Kidney glomerular epithelial cell (primary cell): ENCODE data around the gene TENT5C.
A peak's percentile ranks its signal among the peaks of the same experiment; 100 is the strongest.

Source experiments
- DNase-seq: peaks from one replicate; lab custom pipeline; 2025; lab: John Stamatoyannopoulos, UW

The TENT5C gene

DNA sequence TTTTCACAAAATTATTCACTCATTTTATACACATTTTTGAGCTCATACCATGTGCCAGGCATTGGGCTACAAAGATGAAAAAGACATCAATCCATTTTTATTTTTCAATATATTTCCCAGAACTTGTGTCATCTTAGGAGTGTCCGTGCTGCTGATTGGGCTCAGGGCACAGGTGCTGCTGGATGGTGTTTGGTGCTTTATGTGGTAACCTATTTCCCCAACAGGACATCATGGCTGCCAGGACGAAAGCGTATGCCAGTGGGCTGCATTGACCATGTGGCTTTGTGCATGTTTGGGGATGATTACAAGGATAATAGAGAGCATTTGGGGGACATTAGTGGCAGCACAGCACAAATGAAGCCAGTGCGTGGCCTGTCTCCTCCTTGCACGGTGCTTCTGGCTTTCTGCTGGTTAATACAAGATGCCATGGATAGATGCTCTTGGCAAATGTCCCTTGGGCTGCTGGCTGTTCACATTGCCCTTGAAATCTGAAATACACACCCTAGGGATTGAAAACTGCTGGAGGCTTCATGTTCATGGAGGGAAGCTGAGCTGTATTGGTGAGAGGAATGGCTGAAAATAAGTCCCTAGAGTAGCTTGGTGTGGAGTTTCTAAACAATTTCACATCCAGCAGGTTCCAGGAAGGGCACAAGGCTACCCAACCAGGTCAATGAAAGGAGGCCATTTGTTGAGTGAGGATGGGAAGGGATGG, 52.3 kb downstream of the TENT5C start:
- DNase-seq = no peak

DNA sequence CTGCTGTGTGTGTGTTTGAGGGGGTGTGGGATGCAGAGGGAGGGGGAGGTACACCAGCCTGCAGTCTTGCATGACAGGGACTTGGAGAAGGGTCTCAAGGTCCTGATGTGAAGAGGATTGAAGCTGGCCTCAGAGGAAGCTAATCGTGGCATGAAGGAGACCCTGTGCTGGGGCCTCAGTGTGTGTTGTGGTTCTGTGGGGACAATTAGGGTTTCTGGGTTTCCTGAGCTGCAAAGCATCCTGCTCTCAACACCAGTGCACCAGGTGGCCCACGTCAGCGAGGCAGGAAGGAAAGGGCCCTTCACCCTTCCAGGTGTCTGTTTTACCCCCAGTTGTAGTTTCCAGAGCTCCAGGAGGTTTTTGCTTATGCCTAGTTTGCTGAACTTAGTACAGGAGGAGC, 52.8 kb downstream of the TENT5C start:
- no peak for DNase-seq

- no peak for DNase-seq
These were observed 53.9 kb downstream of the TENT5C start for GRCh38 chr1:117659550-117660270.

DNA sequence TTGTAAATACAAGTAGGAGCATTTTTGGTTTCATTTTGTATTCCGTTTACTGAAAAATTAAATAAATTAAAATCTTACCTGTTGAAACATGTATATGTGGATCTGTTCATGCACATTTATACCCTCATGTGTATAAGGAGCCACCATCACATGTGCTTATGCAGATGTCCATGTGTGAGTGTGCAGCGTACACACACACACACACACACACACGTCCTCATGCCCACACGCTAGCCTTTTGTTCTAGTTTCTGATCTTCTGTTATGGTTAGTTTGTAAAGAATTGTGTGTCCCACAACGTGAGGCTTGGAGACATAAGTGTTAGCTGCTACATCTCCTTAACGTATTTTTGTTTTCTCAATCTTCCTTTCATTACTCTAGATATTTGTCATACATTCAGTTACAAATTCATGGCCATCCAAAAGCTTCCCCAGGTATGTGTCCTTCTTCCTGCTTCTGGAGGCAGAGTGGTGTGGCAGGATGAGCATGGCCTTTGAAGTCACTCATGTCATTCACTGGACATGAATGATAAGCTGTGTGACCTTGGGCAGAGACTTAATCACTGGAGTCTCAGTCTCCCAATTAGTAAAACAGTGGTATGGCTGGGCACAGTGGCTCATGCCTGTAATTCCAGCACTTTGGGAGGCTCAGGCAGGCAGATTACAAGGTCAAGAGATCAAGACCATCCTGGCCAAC, 54.6 kb downstream of the TENT5C start:
- DNase-seq = no peak

- DNase-seq = no peak
These were observed 55.2 kb downstream of the TENT5C start for GRCh38 chr1:117661027-117661426.

DNA sequence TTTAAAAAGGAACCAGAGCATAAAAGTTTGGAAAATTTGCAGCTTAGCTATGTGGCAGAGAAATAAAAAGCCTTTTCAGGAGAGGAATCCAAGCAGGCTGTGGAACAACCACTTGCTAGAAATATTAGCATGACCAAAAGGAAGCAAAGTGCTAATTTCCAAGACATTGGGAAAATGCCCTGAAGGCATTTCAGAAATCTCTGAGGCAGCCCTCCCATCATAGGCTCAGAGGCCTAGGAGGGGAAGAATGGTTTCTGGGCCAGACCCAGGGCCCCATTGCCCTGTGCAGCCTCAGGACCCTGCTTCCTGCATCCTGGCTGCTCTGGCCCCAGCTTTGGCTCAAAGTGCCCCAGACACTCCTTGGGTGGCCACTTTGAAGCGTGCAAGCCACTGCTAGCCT, 56.8 kb downstream of the TENT5C start:
- DNase-seq = no peak

DNA sequence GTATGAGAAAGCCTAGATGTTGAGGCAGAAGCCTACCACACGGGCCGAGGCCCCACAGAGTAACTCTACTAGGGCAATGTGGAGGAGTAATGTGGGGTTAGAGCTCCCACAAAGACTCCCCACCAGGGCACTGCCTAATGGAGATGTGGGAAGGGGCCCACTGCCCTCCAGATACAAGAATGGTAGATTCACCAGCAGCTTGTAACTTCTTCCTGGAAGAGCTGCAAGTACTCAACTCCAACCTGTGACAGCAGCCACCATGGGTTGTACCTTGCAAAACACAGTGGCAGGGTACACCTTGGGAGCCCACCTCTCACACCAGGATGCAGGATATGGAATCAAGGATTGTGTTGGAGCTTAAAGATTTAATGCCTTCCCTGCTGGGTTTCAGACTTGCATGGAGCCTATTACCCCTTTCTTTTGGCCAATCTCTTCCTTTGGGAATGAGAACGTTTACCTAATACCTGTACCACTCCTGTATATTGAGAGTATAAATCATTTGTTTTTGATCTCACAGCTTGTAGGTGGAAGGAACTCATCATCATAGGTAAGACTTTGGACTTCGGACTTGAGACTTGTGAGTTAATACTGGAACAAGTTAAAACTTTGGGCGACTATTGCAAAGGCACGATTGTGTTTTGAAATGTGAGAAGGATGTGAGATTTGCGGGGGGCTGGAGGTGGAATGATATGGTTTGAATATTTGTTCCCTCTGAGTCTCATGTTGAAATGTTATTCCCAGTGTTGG, 57.5 kb downstream of the TENT5C start:
- DNase-seq = no peak

DNA sequence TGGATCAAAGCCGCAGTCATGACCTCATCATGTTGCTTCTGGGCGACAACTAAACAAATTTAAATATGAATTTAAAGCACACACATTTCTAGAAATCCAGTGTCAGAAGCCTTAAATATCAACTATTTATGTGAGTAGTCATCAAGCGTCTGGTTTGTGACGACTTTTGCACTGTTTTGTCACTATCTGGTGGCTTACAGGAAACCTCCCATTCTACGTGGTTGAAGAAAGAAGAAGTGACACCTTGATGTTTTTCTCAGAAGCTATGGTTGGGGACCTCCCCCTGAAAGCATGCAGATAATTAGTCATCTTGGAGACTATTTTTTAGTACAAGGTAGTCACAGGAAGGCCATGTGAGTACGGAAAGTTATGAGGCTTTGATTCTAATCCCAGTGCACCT, 58.5 kb downstream of the TENT5C start:
- no peak for DNase-seq

- DNase-seq = no peak
These were observed 59.9 kb downstream of the TENT5C start for GRCh38 chr1:117665556-117666270.

- DNase-seq = no peak
These were observed 63.7 kb downstream of the TENT5C start for GRCh38 chr1:117669572-117669971.

DNA sequence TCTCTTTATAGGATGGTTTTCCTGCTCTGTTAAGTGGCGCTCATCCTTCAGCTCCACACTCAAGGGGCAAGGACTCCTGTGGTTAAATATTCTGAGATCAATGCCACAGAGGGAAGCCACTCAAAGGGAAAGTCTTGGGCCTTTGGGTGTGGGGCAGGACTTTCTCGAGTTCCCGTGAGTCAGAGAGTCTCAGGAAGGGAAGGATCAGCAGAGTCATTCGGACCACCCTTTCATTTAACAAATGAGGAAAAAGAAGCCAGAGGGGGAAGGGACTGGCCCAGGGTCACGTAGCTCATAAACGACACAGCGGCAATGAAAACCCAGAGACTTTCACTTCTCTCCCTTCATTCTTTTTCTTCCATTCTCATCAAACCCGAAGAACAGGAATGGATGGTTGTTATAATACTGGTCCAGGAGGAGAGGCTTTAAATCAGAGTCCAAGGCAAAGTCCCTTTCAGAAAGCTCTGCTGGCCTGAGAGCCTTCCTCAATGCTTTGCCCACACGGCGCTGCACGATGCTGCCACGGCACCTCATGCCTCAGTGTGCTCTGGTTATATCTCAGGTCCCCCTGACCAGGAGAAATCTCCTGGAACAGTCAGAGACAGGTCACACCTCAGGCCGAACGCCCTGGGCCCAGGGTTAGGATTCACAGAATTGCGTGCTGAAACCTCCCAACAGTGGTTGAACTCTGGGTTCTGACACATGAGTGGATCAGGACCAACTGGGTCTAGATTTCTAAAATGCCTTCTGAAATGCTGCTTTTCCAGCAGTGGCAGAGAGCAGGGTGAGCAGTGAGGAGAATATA, 65.3 kb downstream of the TENT5C start:
- DNase-seq = no peak

- DNase-seq = no peak
These were observed 66.1 kb downstream of the TENT5C start for GRCh38 chr1:117671781-117672501.

- no peak for DNase-seq
These were observed 66.9 kb downstream of the TENT5C start for GRCh38 chr1:117672756-117673155.

DNA sequence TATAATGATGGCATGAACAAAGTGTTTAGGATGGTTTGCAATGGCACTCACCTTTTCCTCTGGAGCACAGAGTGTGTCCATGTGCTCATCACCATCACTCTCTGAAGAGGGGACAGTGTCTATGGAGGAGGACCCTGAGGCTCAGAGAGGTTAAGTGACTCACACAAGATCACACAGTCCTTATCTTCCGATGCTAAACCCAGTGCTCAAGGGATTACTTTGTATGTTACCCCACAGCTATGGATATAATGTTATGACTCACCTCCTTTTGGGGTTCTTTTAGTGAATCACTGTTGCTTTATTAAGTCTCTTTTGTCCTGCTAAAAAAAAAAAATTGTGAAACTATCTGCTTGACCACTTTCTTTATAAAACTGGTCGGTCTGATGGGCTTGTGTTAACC, 67.6 kb downstream of the TENT5C start:
- DNase-seq = peak; percentile 5

DNA sequence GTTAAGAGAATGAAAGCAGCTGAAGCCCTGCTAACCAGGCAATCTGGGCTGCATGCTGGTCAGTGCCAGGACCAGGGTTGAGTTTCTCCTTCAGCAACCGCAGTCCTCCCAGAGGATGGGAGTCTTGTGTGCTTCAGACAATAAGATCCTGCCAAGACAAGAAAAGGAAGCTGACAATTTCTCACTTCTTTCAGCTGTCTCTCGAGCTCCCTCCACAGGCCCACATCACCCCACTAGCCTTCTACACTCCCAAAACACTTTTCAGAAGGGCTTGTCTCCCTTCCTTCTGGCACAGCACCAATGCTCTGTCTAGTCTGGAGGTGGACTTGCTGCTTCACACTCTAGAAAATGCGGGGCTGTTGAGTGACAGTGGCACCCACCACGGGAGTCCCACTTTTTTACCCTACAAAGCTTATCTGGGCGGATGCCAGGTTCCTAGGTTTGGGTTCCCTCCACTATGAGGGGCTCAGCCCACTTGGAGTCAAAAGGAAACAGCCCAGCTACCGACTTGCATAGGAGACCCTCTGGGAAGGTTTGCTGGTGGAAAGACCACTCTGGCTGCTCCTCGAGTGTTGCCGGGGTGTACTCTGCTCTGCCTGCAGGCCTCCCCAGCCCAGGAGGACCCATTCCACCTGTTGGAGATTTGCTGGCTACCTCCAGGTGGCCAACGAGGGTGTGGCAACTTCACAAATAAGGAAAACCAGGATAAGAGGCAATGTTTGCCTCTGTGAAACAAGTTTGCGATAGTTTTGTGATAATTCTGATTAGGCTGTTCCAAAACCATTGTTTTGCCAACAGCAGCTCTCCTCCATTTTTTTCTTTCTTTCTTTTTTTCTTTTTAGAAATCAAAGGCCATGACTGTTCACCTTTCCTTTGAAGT, 68.9 kb downstream of the TENT5C start:
- DNase-seq = no peak

DNA sequence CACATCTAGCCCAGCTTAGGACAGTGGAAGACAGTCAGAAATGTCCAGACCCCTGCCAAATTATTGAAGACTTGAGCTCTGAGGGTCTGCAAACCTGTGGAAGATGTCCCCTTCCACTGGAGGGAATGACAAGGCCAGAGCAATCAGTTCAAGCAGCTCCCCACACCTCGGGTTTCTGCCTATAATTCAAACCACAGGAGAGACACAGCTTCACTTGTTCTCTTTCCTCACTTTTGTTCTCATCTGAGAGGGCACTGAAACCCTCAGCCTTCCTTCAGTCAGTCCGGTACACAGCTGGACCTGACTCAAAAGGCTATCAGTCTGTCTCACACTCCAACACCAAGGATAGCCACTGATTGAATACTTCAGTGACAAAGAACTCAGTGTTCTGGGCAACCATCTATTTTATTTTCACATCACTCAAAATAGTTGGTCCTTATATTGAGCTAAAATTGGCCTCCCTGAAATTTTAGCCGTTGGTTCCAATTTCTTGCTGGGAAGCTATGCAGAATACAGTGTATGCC, 70.1 kb downstream of the TENT5C start:
- DNase-seq = no peak

GRCh38 chr1:117676615-117677130, 70.8 kb downstream of the TENT5C start:
- DNase-seq = no peak
